Gastroesophageal sphincter (tissue), 4 donors: ENCODE results near the gene GSG1L. TPM values are rescaled to one million over a fixed set of nuclear protein-coding genes. Genes with fewer than 3 reads are reported as not detected.

Experiments
- ATAC-seq: fragments of 150-250 bp; one replicate; pipeline ENCODE4 v1.9.1; 2016; ENCODE audit warnings: mild to moderate bottlenecking, moderate library complexity
- H3K27ac ChIP-seq, 4 donors: fragments of 200-600 bp; sonication (generic) in 3 of 4; 1 replicate in 3 of 4; 2 replicates in 1 of 4; pipeline ENCODE4 v1.5.1; 2016 to 2019
- H3K27me3 ChIP-seq: fragments of 200-600 bp; sonication (generic); one replicate; pipeline ENCODE4 v1.5.1; 2019
- H3K36me3 ChIP-seq, 2 donors: fragments of 200-600 bp; sonication (generic); one replicate each; pipeline ENCODE4 v1.5.1; 2019; ENCODE audit warnings: control low read depth in 1 of 2
- H3K4me1 ChIP-seq, 3 donors: fragments of 200-600 bp; sonication (generic); 1 replicate in 2 of 3; 2 replicates in 1 of 3; pipeline ENCODE4 v1.5.1; 2016 to 2019; ENCODE audit warnings: control low read depth in 2 of 3
- H3K4me3 ChIP-seq, 2 donors: fragments of 200-600 bp; sonication (generic); one replicate each; pipeline ENCODE4 v1.5.1; 2019; ENCODE audit warnings: mild to moderate bottlenecking in 1 of 2, moderate library complexity in 1 of 2
- H3K9me3 ChIP-seq, 3 donors: fragments of 200-600 bp; sonication (generic); one replicate each; pipeline ENCODE4 v1.5.1; 2017 to 2019; ENCODE audit warnings: control low read depth in 2 of 3
- EP300 ChIP-seq: sonication (generic); formaldehyde crosslinking; IDR thresholded peaks from one replicate; pipeline ENCODE4 v1.6.1; 2017; ENCODE audit warnings: antibody characterized with exemption, mild to moderate bottlenecking
- POLR2A ChIP-seq, 2 donors: fragments of 450-650 bp; IDR thresholded peaks; one replicate each; pipeline ENCODE4 v1.6.1; 2017; ENCODE audit warnings: antibody characterized with exemption in 2 of 2, mild to moderate bottlenecking in 2 of 2, moderate library complexity in 1 of 2
- POLR2AphosphoS5 ChIP-seq: sonication (generic); formaldehyde crosslinking; IDR thresholded peaks from one replicate; pipeline ENCODE4 v1.6.1; 2017; ENCODE audit warnings: antibody characterized with exemption
- WGBS, 2 donors: methylation state at CpG; one replicate each; pipeline ENCODE4 v1.1.5; 2018; ENCODE audit warnings: low coverage in 1 of 2; 5-methylcytosine and 5-hydroxymethylcytosine counted together
- total RNA-seq, 4 donors: library from RNA; depleted of rRNA; stranded (reverse); fragments of >200 nt; gene quantifications; one replicate each; pipeline ENCODE4 v1.1.0, GENCODE V29; 2016
- TF ChIP-seq, protein P1 (sequence below), 4 experiments: fragments of 200-600 bp in 2 of 4; fragments of 450-650 bp in 2 of 4; sonication (generic) in 1 of 4; IDR thresholded peaks; one replicate each; pipeline ENCODE4 v1.5.1; 2017 to 2019; ENCODE audit warnings: antibody characterized with exemption in 4 of 4, mild to moderate bottlenecking in 2 of 4, moderate library complexity in 2 of 4

Gene GSG1L
- total RNA-seq, 4 donors from 2014 or later = 1.0 TPM; not detected in 3

DNA sequence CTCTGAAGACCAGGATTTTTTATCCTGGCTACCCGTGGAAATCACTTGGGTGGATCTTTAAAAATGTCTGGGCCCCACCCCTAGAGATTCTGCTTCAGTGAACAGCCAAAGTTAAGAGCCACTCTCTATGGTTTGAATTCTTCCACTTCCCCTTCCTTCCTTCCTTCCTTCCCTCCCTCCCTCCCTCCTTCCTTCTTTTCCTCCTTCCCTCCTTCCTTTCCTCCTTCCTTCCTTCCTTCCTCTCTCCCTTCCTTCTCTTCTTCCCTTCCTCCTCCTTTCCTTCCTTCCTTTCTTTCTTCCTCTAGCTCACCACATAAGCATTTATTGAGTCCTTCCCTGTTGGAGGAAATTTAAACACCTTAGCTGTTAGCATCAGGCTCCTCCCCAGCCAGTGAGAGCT, 310.0 kb downstream of the GSG1L start:
- H3K36me3 ChIP-seq = peaks cover 0 to 84% of the 10 kb centered on the region in 2 donors
- H3K4me1 ChIP-seq = peaks cover 0 to 5% (median 0%) of the 10 kb centered on the region in 3 donors
- no peak overlapping the region for H3K4me3 ChIP-seq
- no peak for ATAC-seq
- H3K9me3 ChIP-seq = no peaks in the 10 kb centered on the region
- 79% methylated on average over 1 of the region's 1 CpG; no CpG with 5 or more reads in 1 of the 2 donors for WGBS, 2 donors
- TF ChIP-seq, protein P1, sequence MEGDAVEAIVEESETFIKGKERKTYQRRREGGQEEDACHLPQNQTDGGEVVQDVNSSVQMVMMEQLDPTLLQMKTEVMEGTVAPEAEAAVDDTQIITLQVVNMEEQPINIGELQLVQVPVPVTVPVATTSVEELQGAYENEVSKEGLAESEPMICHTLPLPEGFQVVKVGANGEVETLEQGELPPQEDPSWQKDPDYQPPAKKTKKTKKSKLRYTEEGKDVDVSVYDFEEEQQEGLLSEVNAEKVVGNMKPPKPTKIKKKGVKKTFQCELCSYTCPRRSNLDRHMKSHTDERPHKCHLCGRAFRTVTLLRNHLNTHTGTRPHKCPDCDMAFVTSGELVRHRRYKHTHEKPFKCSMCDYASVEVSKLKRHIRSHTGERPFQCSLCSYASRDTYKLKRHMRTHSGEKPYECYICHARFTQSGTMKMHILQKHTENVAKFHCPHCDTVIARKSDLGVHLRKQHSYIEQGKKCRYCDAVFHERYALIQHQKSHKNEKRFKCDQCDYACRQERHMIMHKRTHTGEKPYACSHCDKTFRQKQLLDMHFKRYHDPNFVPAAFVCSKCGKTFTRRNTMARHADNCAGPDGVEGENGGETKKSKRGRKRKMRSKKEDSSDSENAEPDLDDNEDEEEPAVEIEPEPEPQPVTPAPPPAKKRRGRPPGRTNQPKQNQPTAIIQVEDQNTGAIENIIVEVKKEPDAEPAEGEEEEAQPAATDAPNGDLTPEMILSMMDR (IDR thresholded peaks at IDR 0.05) = no peak
- no peak for TF ChIP-seq EP300
- no peak for TF ChIP-seq POLR2A (IDR thresholded peaks at IDR 0.05)
- TF ChIP-seq POLR2AphosphoS5 = no peak
- H3K27ac ChIP-seq = no peak overlapping the region
- H3K27me3 ChIP-seq = no peaks in the 10 kb centered on the region

DNA sequence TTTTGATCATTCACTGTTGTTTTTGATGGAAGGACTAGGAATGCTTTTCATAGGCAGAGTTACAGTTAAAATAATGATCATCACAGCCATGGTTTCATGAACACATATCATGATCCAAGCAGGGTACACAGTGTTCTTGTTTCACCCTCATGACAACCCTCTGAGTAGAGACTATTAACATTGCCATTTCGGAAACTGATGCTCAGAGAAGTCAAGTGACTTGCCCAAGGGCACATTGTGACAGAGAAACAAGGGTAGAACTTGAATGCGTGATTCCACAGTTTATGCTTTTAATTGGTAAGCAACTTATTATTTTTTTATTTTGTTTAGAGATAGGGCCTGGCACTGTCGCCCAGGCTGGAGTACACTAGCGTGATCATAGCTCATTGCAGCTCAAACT, 311.3 kb downstream of the GSG1L start:
- Histone ChIP-seq H3K4me1 (peaks cover 0 to 5% (median 0%) of the 10 kb centered on the region in 3 donors), H3K27ac (no peak overlapping the region), H3K9me3 (no peaks in the 10 kb centered on the region), H3K4me3 (no peak overlapping the region), H3K27me3 (no peaks in the 10 kb centered on the region), H3K36me3 (peaks cover 0 to 72% of the 10 kb centered on the region in 2 donors)
- ATAC-seq = no peak
- 91 to 95% methylated on average over 4 of the region's 4 CpGs for WGBS, 2 donors
- TF ChIP-seq POLR2A (IDR thresholded peaks at IDR 0.05) = no peak
- TF ChIP-seq, protein P1 (IDR thresholded peaks at IDR 0.05) = no peak
- no peak for TF ChIP-seq EP300
- TF ChIP-seq POLR2AphosphoS5 = no peak

DNA sequence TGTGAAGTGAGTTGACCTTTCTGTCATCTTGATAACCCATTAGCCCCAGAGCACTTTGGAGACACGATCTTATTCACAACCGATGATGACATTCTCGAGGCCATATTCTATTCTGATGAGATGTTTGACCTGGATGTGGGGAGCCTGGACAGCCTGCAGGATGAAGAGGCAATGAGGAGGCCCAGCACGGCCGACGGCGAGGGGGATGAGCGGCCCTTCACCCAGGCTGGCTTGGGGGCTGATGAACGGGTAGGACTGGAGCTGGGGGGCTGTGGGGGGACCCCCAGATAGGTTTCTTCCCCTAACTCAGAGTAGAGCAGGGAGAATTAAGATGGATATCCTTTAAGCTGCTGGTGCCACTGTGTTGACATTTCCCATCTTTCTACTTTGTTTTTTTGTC, 311.8 kb downstream of the GSG1L start:
- Histone ChIP-seq H3K27ac (no peak overlapping the region), H3K4me3 (no peak overlapping the region), H3K36me3 (peaks cover 0 to 66% of the 10 kb centered on the region in 2 donors), H3K27me3 (no peaks in the 10 kb centered on the region), H3K4me1 (peaks cover 0 to 5% (median 0%) of the 10 kb centered on the region in 3 donors), H3K9me3 (no peaks in the 10 kb centered on the region)
- no peak for ATAC-seq
- TF ChIP-seq, protein P1 (IDR thresholded peaks at IDR 0.05) = no peak
- TF ChIP-seq POLR2AphosphoS5 = no peak
- TF ChIP-seq EP300 = no peak
- WGBS, 2 donors = 77 to 93% methylated on average over 5 to 9 of the region's 9 CpGs

DNA sequence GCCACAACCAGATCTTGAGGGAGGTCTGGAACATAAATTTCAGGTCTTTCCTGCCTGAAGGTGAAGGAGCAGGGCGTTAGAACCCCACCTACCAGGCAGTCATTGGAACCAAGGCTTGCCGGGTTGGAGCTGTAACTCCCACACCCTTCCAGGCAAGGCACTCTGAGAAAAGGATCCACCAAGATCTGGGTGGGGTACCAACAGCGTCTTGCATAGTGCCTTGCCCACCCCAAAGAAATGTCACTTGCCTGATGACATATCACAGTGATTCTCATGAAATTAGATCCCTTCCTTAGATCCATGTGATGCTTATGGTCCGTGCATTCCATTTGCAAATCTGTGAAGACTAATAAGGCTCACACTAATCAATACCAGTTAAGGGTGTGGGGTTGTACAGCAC, 312.3 kb downstream of the GSG1L start:
- peaks cover 0 to 5% (median 0%) of the 10 kb centered on the region in 3 donors for H3K4me1 ChIP-seq
- peaks cover 0 to 62% of the 10 kb centered on the region in 2 donors for H3K36me3 ChIP-seq
- WGBS, 2 donors = 83 to 100% methylated on average over 2 of the region's 4 CpGs

DNA sequence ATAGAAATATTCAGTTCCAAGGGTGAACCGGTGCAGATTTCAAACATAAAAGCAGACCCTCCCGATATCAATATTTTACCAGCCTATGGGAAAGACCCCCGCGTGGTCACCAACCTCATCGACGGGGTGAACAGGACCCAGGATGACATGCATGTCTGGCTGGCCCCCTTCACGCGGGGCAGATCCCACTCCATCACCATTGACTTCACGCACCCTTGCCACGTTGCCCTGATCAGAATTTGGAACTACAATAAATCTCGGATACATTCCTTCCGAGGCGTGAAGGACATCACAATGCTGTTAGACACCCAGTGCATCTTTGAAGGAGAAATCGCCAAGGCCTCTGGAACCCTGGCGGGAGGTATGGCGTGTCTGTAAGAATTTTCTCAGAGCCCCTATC, 313.6 kb downstream of the GSG1L start:
- no peak for TF ChIP-seq POLR2AphosphoS5
- no peak for TF ChIP-seq EP300
- TF ChIP-seq, protein P1 (IDR thresholded peaks at IDR 0.05) = no peak
- TF ChIP-seq POLR2A (IDR thresholded peaks at IDR 0.05) = no peak
- Histone ChIP-seq H3K36me3 (peaks cover 0 to 49% of the 10 kb centered on the region in 2 donors), H3K27me3 (no peaks in the 10 kb centered on the region), H3K27ac (no peak overlapping the region), H3K4me1 (peaks cover 0 to 5% (median 0%) of the 10 kb centered on the region in 3 donors), H3K9me3 (no peaks in the 10 kb centered on the region), H3K4me3 (no peak overlapping the region)
- ATAC-seq = no peak
- WGBS, 2 donors = 95 to 97% methylated on average over 13 of the region's 16 CpGs

More for the DNA sequence above, 312.3 kb downstream of the GSG1L start:
- Histone ChIP-seq H3K27me3 (no peaks in the 10 kb centered on the region), H3K9me3 (no peaks in the 10 kb centered on the region), H3K27ac (no peak overlapping the region), H3K4me3 (no peak overlapping the region)
- no peak for ATAC-seq
- TF ChIP-seq, protein P1 (IDR thresholded peaks at IDR 0.05) = no peak
- TF ChIP-seq EP300 (no peak), POLR2A (IDR thresholded peaks at IDR 0.05) (no peak), POLR2AphosphoS5 (no peak)
